ENCODE measurements around the gene CTSC.

The CTSC gene

GRCh38 chr11:88317536-88317935 lies 20.0 kb downstream of the CTSC start:
- Mint-ChIP-seq H3K4me1 (ENCODE audit: low read depth) (peaks cover 24% of the 10 kb centered on the region), H3K36me3 (peaks cover 23% of the 10 kb centered on the region), H3K27me3 (no peaks in the 10 kb centered on the region), H3K27ac (no peak overlapping the region), H3K9me3 (ENCODE audit: low read depth) (no peaks in the 10 kb centered on the region), H3K4me3 (no peak overlapping the region)

- no peaks in the 10 kb centered on the region for H3K9me3 Mint-ChIP-seq (ENCODE audit: low read depth)
- peaks cover 20% of the 10 kb centered on the region for H3K36me3 Mint-ChIP-seq
- no peak overlapping the region for H3K4me3 Mint-ChIP-seq
- no peak overlapping the region for H3K27ac Mint-ChIP-seq
- H3K4me1 Mint-ChIP-seq (ENCODE audit: low read depth): peaks cover 14% of the 10 kb centered on the region
- no peaks in the 10 kb centered on the region for H3K27me3 Mint-ChIP-seq
These were observed 21.5 kb downstream of the CTSC start for GRCh38 chr11:88315981-88316441.

GRCh38 chr11:88315015-88315414 lies 22.5 kb downstream of the CTSC start:
- no peak overlapping the region for H3K27ac Mint-ChIP-seq
- H3K9me3 Mint-ChIP-seq (ENCODE audit: low read depth): no peaks in the 10 kb centered on the region
- H3K36me3 Mint-ChIP-seq: peaks cover 23% of the 10 kb centered on the region
- no peaks in the 10 kb centered on the region for H3K27me3 Mint-ChIP-seq
- H3K4me3 Mint-ChIP-seq: no peak overlapping the region
- peaks cover 9% of the 10 kb centered on the region for H3K4me1 Mint-ChIP-seq (ENCODE audit: low read depth)

- Mint-ChIP-seq H3K9me3 (ENCODE audit: low read depth) (no peaks in the 10 kb centered on the region), H3K27me3 (no peaks in the 10 kb centered on the region), H3K27ac (no peak overlapping the region), H3K36me3 (peaks cover 31% of the 10 kb centered on the region), H3K4me3 (no peak overlapping the region), H3K4me1 (ENCODE audit: low read depth) (peaks cover 6% of the 10 kb centered on the region)
These were observed 24.1 kb downstream of the CTSC start for GRCh38 chr11:88313441-88313840.

GRCh38 chr11:88312628-88313027 lies 24.9 kb downstream of the CTSC start:
- H3K36me3 Mint-ChIP-seq: peaks cover 35% of the 10 kb centered on the region
- H3K27me3 Mint-ChIP-seq: no peaks in the 10 kb centered on the region
- no peaks in the 10 kb centered on the region for H3K9me3 Mint-ChIP-seq (ENCODE audit: low read depth)
- no peak overlapping the region for H3K4me3 Mint-ChIP-seq
- no peak overlapping the region for H3K27ac Mint-ChIP-seq
- peaks cover 6% of the 10 kb centered on the region for H3K4me1 Mint-ChIP-seq (ENCODE audit: low read depth)

GRCh38 chr11:88310246-88310645 lies 27.3 kb downstream of the CTSC start:
- Mint-ChIP-seq H3K36me3 (peaks cover 44% of the 10 kb centered on the region), H3K4me1 (ENCODE audit: low read depth) (peaks cover 6% of the 10 kb centered on the region), H3K9me3 (ENCODE audit: low read depth) (no peaks in the 10 kb centered on the region), H3K27me3 (no peaks in the 10 kb centered on the region), H3K4me3 (no peak overlapping the region), H3K27ac (no peak overlapping the region)

- H3K36me3 Mint-ChIP-seq: peaks cover 50% of the 10 kb centered on the region
- no peak overlapping the region for H3K27ac Mint-ChIP-seq
- H3K4me3 Mint-ChIP-seq: no peak overlapping the region
- H3K4me1 Mint-ChIP-seq (ENCODE audit: low read depth): peaks cover 7% of the 10 kb centered on the region
- no peaks in the 10 kb centered on the region for H3K27me3 Mint-ChIP-seq
- H3K9me3 Mint-ChIP-seq (ENCODE audit: low read depth): no peaks in the 10 kb centered on the region
These were observed 29.0 kb downstream of the CTSC start for GRCh38 chr11:88308576-88308975.

- no peak overlapping the region for H3K4me3 Mint-ChIP-seq
- H3K36me3 Mint-ChIP-seq: peaks cover 55% of the 10 kb centered on the region
- H3K9me3 Mint-ChIP-seq (ENCODE audit: low read depth): no peaks in the 10 kb centered on the region
- peaks cover 9% of the 10 kb centered on the region for H3K4me1 Mint-ChIP-seq (ENCODE audit: low read depth)
- no peak overlapping the region for H3K27ac Mint-ChIP-seq
- H3K27me3 Mint-ChIP-seq: no peaks in the 10 kb centered on the region
These were observed 29.6 kb downstream of the CTSC start for GRCh38 chr11:88307749-88308425.

- Mint-ChIP-seq H3K36me3 (peaks cover 53% of the 10 kb centered on the region), H3K9me3 (ENCODE audit: low read depth) (no peaks in the 10 kb centered on the region), H3K27ac (no peak overlapping the region), H3K4me3 (no peak overlapping the region), H3K27me3 (no peaks in the 10 kb centered on the region), H3K4me1 (ENCODE audit: low read depth) (peaks cover 8% of the 10 kb centered on the region)
These were observed 30.8 kb downstream of the CTSC start for GRCh38 chr11:88306785-88307184.

- no peak overlapping the region for H3K27ac Mint-ChIP-seq
- no peaks in the 10 kb centered on the region for H3K27me3 Mint-ChIP-seq
- H3K4me1 Mint-ChIP-seq (ENCODE audit: low read depth): peaks cover 8% of the 10 kb centered on the region
- H3K9me3 Mint-ChIP-seq (ENCODE audit: low read depth): no peaks in the 10 kb centered on the region
- peaks cover 49% of the 10 kb centered on the region for H3K36me3 Mint-ChIP-seq
- no peak overlapping the region for H3K4me3 Mint-ChIP-seq
These were observed 32.1 kb downstream of the CTSC start for GRCh38 chr11:88305430-88305829.

- Mint-ChIP-seq H3K4me3 (no peak overlapping the region), H3K27ac (no peak overlapping the region), H3K9me3 (ENCODE audit: low read depth) (no peaks in the 10 kb centered on the region), H3K4me1 (ENCODE audit: low read depth) (peaks cover 6% of the 10 kb centered on the region), H3K36me3 (peaks cover 54% of the 10 kb centered on the region), H3K27me3 (no peaks in the 10 kb centered on the region)
These were observed 33.2 kb downstream of the CTSC start for GRCh38 chr11:88304352-88304751.

GRCh38 chr11:88303037-88303436 lies 34.5 kb downstream of the CTSC start:
- Mint-ChIP-seq H3K4me3 (no peak overlapping the region), H3K4me1 (ENCODE audit: low read depth) (peaks cover 6% of the 10 kb centered on the region), H3K27ac (no peak overlapping the region), H3K36me3 (peaks cover 48% of the 10 kb centered on the region), H3K27me3 (no peaks in the 10 kb centered on the region), H3K9me3 (ENCODE audit: low read depth) (no peaks in the 10 kb centered on the region)

GRCh38 chr11:88301488-88302140 lies 35.9 kb downstream of the CTSC start:
- H3K36me3 Mint-ChIP-seq: peaks cover 45% of the 10 kb centered on the region
- no peak overlapping the region for H3K27ac Mint-ChIP-seq
- no peaks in the 10 kb centered on the region for H3K9me3 Mint-ChIP-seq (ENCODE audit: low read depth)
- no peak overlapping the region for H3K4me3 Mint-ChIP-seq
- no peaks in the 10 kb centered on the region for H3K27me3 Mint-ChIP-seq
- H3K4me1 Mint-ChIP-seq (ENCODE audit: low read depth): peaks cover 6% of the 10 kb centered on the region

GRCh38 chr11:88300888-88301487 lies 36.5 kb downstream of the CTSC start:
- Mint-ChIP-seq H3K36me3 (peaks cover 45% of the 10 kb centered on the region), H3K27me3 (no peaks in the 10 kb centered on the region), H3K9me3 (ENCODE audit: low read depth) (no peaks in the 10 kb centered on the region), H3K4me3 (no peak overlapping the region), H3K27ac (peak overlapping the region; percentile 30), H3K4me1 (ENCODE audit: low read depth) (peaks cover 6% of the 10 kb centered on the region)

- Mint-ChIP-seq H3K27ac (no peak overlapping the region), H3K9me3 (ENCODE audit: low read depth) (no peaks in the 10 kb centered on the region), H3K4me3 (no peak overlapping the region), H3K36me3 (peaks cover 37% of the 10 kb centered on the region), H3K27me3 (no peaks in the 10 kb centered on the region), H3K4me1 (ENCODE audit: low read depth) (peaks cover 4% of the 10 kb centered on the region)
These were observed 39.7 kb downstream of the CTSC start for GRCh38 chr11:88297863-88298262.

Data from activated naive CD8-positive, alpha-beta T cell (primary cell).